ENCODE data around the gene KDM3A. TPM values are rescaled to one million over a fixed set of nuclear protein-coding genes. Genes with fewer than 3 reads are reported as not detected.

The KDM3A gene
- total and polyA plus RNA-seq, 9 of the 15 experiments (the other 6 are each of a cell fraction or from before 2014, with no cell fraction given) = 7.5 to 95.4 (median 24.8) TPM

- TF ChIP-seq TSHZ1 (CRISPR knock-in tag; IDR thresholded peaks at IDR 0.05) (0 out of 2 replicates have a peak, but pooled peaks have one; percentile 15), TEAD2 (tag; IDR thresholded peaks at IDR 0.05) (no peak), BCLAF1 (IDR thresholded peaks at IDR 0.05; ENCODE audit: borderline replicate concordance in 1 of 2, control insufficient read depth in 1 of 2, low read depth in 2 of 2, low read length in 1 of 2) (0 out of 4 replicates have a peak, but pooled peaks of 1 of the 2 experiments have one; percentile 4), ZFPM2 (CRISPR knock-in tag; IDR thresholded peaks at IDR 0.05) (no peak), WHSC1 (IDR thresholded peaks at IDR 0.05; ENCODE audit: low read length) (no peak), MGA (IDR thresholded peaks at IDR 0.05) (peak; percentile 100)
Observed at GRCh38 chr2:86440631-86441391, at the start of gene KDM3A (continued).
